Measurements from ENCODE around the gene TMEM179.

TMEM179 gene

DNA sequence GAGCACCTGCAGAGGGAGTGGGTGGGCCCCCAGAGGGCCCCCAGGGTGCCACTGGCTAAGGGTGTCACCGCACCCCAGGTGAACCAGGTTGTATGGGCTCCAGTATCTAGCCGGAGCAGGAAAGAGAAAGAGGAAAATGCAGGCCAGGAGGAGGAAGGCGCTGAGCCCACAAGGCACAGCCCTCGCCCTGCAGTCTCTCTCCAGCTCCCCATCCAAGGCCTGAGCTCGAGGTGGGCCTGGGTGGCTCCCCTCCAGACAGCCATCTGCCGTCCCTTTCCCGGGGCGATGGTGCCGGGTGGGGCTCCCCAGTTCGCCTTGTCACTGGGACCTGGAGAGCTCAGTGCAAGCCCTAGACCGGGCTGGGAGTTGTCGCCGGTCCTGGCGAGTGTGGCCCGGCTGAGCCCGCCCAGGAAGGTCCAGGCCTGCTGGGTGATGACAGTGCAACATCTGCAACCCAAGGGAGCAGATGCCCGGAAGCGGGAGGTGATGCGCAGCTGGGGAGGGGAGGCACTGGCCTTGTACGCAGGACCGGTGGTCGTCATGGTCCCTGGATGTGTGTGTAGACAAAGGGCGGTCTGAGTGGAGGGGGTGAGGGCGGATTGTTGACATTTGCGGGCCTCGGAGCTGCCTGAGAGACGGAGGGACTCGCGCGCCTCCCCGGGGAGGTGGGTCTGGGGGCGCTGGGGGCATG lies 716 bp downstream of the TMEM179 start:
- Histone ChIP-seq H3K4me3 (ENCODE audit: low read length) (peak overlapping the region; percentile 61), H3K9me3 (ENCODE audit: insufficient read depth, low read depth, low read length) (no peaks in the 10 kb centered on the region), H3K4me1 (ENCODE audit: insufficient read depth, low read length) (no peaks in the 10 kb centered on the region), H3K9ac (ENCODE audit: low read depth, low read length) (no peak overlapping the region), H3K27me3 (ENCODE audit: insufficient read depth, low read length) (peaks cover 39% of the 10 kb centered on the region), H3K36me3 (ENCODE audit: insufficient read depth, low read depth, low read length) (no peaks in the 10 kb centered on the region), H3K27ac (ENCODE audit: low read length) (no peak overlapping the region)

DNA sequence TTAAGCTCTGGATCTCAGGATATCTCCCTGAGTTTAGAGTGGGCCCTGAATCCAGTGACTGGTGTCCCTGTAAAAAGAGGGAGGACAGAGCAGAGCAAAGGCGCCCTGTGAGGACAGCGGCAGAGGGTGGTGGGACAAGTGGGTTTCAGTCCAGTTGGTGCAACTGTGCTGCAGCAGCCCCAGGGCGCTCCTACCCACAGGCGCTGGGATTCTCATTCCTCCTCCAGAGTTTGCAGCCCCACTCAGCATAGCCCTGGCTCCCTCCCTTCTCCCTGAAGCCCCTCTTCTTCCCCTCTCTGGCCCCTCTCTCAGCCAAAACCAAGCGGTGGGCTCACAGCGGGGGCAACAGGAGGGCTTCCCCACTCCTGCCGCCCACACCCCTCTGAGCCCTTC lies 1.6 kb downstream of the TMEM179 start:
- H3K9me3 ChIP-seq (ENCODE audit: insufficient read depth, low read depth, low read length), result no peaks in the 10 kb centered on the region
- no peaks in the 10 kb centered on the region for H3K4me1 ChIP-seq (ENCODE audit: insufficient read depth, low read length)
- H3K9ac ChIP-seq (ENCODE audit: low read depth, low read length), result no peak overlapping the region
- no peaks in the 10 kb centered on the region for H3K36me3 ChIP-seq (ENCODE audit: insufficient read depth, low read depth, low read length)
- H3K27ac ChIP-seq (ENCODE audit: low read length), result no peak overlapping the region
- no peak overlapping the region for H3K4me3 ChIP-seq (ENCODE audit: low read length)
- peaks cover 30% of the 10 kb centered on the region for H3K27me3 ChIP-seq (ENCODE audit: insufficient read depth, low read length)

DNA sequence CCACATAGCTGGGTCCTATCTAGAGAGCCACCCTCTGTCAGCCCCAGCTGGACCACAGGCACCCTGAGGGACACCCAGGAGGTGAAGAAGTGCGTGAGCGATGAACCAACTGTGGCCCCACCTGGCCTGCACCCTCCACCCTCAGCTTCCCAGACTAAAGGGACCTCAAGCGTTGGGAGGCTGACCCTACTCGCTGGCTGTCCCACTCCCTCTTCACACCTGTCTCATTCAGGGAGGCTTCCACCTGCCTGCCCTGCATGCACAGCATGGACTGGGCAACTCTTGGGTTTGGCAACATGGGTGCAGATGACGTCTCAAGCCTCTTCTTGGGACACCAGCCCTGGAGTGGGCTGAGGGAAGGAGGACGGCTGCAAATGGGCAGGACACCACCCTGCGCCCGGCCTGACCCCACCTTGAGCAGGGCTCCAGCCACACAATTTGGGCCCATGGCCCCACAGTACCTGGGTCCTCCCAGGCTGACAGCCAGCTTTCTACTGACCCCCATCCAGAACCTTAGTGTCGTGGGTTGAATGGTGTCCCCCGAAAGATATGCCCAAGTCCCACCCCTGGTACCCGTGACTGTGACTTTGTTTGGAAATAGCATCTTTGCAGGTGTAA lies 2.1 kb downstream of the TMEM179 start:
- H3K9ac ChIP-seq (ENCODE audit: low read depth, low read length), result no peak overlapping the region
- H3K4me3 ChIP-seq (ENCODE audit: low read length), result no peak overlapping the region
- peaks cover 30% of the 10 kb centered on the region for H3K27me3 ChIP-seq (ENCODE audit: insufficient read depth, low read length)
- no peak overlapping the region for H3K27ac ChIP-seq (ENCODE audit: low read length)
- H3K36me3 ChIP-seq (ENCODE audit: insufficient read depth, low read depth, low read length), result no peaks in the 10 kb centered on the region
- no peaks in the 10 kb centered on the region for H3K9me3 ChIP-seq (ENCODE audit: insufficient read depth, low read depth, low read length)
- no peaks in the 10 kb centered on the region for H3K4me1 ChIP-seq (ENCODE audit: insufficient read depth, low read length)

DNA sequence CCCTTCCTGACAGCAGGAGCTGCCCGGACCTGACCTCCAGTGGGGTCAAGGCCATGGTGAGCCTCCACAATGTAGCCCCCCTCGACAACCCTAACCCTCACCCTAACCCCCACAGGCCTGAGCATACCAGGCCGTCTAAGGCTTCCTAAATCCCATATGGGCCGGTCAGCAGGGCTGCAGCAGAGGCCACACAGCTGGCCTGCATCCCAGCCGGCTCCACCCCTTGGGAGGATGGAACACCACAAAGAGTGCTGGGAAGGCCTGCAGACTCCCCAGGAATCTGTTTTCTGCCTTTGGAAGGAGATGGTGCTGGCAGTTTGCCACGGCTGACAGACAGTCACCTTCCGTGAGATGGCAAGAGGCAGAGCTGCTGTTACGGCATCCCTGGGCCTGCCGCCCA lies 2.8 kb downstream of the TMEM179 start:
- H3K9ac ChIP-seq (ENCODE audit: low read depth, low read length), result no peak overlapping the region
- H3K4me3 ChIP-seq (ENCODE audit: low read length), result no peak overlapping the region
- no peak overlapping the region for H3K27ac ChIP-seq (ENCODE audit: low read length)
- no peaks in the 10 kb centered on the region for H3K9me3 ChIP-seq (ENCODE audit: insufficient read depth, low read depth, low read length)
- peaks cover 30% of the 10 kb centered on the region for H3K27me3 ChIP-seq (ENCODE audit: insufficient read depth, low read length)
- H3K4me1 ChIP-seq (ENCODE audit: insufficient read depth, low read length), result no peaks in the 10 kb centered on the region
- no peaks in the 10 kb centered on the region for H3K36me3 ChIP-seq (ENCODE audit: insufficient read depth, low read depth, low read length)

DNA sequence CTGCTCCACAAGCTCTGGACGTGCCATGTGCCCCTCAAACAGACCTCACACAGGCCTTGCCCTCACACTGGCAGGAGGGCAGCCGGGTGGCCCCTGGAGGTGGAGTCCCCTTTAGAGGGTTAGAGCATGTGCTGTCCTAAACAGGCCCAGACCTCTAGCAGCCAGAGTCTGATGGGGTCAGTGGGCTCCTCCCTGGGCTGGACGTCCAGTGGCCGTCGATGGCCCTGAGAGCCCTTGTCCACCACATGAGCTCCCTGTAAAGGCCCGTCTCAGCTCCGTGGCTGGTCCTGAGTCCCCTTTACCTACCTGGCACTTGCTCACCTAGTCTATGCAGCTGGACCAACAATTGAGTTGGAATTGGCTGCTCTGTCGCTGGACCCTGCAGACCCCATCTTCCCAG lies 3.8 kb downstream of the TMEM179 start:
- Histone ChIP-seq H3K4me1 (ENCODE audit: insufficient read depth, low read length) (no peaks in the 10 kb centered on the region), H3K27ac (ENCODE audit: low read length) (no peak overlapping the region), H3K9ac (ENCODE audit: low read depth, low read length) (no peak overlapping the region), H3K4me3 (ENCODE audit: low read length) (no peak overlapping the region), H3K9me3 (ENCODE audit: insufficient read depth, low read depth, low read length) (no peaks in the 10 kb centered on the region), H3K27me3 (ENCODE audit: insufficient read depth, low read length) (peaks cover 23% of the 10 kb centered on the region), H3K36me3 (ENCODE audit: insufficient read depth, low read depth, low read length) (no peaks in the 10 kb centered on the region)

DNA sequence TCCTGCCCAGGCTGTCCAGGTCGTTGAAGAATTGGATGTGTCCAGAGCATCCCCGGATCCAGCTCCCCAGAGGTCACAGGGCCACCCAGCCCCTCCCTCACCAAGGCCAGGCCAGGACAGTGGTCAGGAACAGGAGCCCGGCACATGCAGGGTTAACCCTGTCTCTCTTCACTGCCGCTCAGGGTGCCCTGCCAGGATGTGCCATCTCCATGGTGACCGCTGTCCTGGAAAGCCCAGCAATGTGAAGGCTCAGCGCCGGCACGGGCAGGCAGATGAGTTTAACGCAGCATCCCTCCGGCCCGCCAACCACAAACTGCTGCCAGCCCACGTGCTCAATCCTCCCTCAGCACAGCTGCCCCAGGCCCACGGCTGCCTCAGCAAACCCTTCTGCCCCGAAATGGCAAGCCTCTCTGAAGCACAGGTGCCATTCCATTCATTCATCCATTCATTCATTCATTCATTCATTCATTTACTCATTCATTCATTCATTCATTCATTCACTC lies 4.4 kb downstream of the TMEM179 start:
- H3K27me3 ChIP-seq (ENCODE audit: insufficient read depth, low read length), result peaks cover 16% of the 10 kb centered on the region
- H3K36me3 ChIP-seq (ENCODE audit: insufficient read depth, low read depth, low read length), result no peaks in the 10 kb centered on the region
- H3K4me3 ChIP-seq (ENCODE audit: low read length), result no peak overlapping the region
- H3K27ac ChIP-seq (ENCODE audit: low read length), result no peak overlapping the region
- no peak overlapping the region for H3K9ac ChIP-seq (ENCODE audit: low read depth, low read length)
- H3K9me3 ChIP-seq (ENCODE audit: insufficient read depth, low read depth, low read length), result no peaks in the 10 kb centered on the region
- H3K4me1 ChIP-seq (ENCODE audit: insufficient read depth, low read length), result no peaks in the 10 kb centered on the region

DNA sequence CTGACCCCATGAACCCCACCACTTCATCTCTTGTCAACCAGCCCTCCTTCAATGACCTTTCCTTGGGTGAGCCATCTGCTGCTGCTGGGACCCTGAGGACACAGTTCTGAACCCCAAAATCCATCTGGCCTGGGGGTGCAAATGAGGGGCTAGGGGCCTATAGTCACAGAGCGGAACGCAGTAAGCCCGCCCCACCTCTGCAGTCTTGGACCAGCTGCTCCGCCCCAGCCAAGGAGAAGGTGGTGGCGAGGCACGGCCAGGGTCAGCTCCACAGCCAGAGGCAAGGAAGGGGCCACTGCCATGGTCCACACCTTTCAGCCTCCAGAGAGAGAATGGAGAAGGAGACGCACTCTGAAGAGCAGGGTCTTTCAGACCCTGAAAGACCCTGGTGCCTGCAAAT lies 5.1 kb downstream of the TMEM179 start:
- no peaks in the 10 kb centered on the region for H3K9me3 ChIP-seq (ENCODE audit: insufficient read depth, low read depth, low read length)
- H3K4me3 ChIP-seq (ENCODE audit: low read length), result no peak overlapping the region
- H3K27me3 ChIP-seq (ENCODE audit: insufficient read depth, low read length), result peaks cover 10% of the 10 kb centered on the region
- H3K36me3 ChIP-seq (ENCODE audit: insufficient read depth, low read depth, low read length), result no peaks in the 10 kb centered on the region
- H3K4me1 ChIP-seq (ENCODE audit: insufficient read depth, low read length), result no peaks in the 10 kb centered on the region
- no peak overlapping the region for H3K9ac ChIP-seq (ENCODE audit: low read depth, low read length)
- no peak overlapping the region for H3K27ac ChIP-seq (ENCODE audit: low read length)

DNA sequence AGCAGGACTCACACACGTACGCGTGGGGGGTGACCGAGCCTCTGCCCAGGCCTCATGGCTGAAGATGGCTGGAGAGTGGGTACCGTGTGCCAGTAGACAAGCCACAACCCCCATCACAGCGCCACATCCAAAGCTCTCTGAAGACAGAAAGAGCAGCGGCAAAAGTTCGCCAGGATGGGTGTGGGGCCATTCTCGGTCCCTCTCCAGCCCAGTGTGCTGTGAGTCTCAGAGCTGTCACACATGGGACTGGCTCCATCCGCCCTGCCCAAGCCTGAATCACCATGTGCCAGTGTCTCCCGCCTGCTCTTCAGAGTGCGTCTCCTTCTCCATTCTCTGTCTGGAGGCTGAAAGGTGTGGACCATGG lies 5.7 kb downstream of the TMEM179 start:
- H3K4me3 ChIP-seq (ENCODE audit: low read length), result no peak overlapping the region
- no peaks in the 10 kb centered on the region for H3K4me1 ChIP-seq (ENCODE audit: insufficient read depth, low read length)
- H3K36me3 ChIP-seq (ENCODE audit: insufficient read depth, low read depth, low read length), result no peaks in the 10 kb centered on the region
- peaks cover 4% of the 10 kb centered on the region for H3K27me3 ChIP-seq (ENCODE audit: insufficient read depth, low read length)
- no peaks in the 10 kb centered on the region for H3K9me3 ChIP-seq (ENCODE audit: insufficient read depth, low read depth, low read length)
- H3K27ac ChIP-seq (ENCODE audit: low read length), result no peak overlapping the region
- no peak overlapping the region for H3K9ac ChIP-seq (ENCODE audit: low read depth, low read length)

DNA sequence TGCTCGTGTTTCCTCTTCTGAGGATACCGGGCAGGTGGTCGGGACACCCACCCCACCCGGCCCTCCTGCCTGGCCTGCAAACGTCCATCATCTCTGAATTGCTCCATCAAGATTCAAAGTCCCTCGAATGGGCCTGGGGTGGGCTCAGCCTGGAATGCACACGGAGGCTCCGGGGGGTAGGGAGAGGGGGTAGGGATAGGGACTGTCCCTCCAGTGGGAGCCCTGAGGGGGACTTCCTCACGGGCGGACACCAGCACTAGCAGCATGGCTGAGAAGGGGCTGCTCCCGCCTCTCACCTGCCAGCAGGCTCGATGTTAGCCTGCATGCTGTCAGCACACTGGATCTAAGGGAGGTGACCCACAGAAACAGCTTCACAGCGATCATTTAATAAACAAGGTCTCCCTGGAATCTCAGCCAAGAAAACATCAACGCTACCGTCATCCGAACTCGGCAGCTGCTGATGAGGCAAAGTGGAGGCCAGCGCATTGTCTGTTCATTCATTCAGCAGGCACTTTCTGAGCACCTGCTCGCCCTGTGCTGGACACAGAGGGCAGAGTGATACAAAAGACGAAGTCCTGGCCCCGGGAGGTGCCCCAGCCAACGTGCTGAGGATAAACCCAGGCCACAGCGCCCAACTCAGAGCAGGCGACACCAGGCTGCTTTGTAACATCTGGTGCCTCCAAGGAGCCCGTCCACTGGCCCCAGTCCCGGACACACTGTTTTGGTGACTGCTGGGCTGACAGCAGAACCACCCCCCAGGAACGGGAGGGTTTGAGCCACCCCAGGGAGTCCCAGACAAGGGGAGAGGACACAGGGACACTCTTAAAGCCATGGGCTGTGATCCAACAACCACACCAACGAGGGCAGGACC lies 6.3 kb downstream of the TMEM179 start:
- H3K4me3 ChIP-seq (ENCODE audit: low read length), result no peak overlapping the region

DNA sequence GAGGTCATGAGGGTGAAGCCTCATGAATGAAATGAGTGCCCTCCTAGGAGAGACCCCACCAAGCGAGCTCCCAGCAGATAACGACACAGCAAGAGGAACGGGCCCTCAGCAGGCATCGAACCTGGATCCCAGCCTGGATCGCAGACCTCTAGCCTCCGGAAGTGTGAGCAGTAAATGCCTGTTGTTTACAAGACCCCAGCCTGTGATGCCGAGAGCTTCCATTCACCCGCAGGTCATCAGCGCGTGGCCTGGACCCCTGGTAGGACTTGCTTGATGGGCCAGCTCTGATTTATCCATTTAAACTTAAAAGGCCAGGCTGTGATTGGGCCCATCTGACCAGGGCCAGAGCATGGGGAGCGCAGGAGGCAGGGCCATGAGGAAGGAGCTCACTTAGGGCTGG lies 7.0 kb downstream of the TMEM179 start:
- Histone ChIP-seq H3K9me3 (ENCODE audit: insufficient read depth, low read depth, low read length) (no peaks in the 10 kb centered on the region), H3K36me3 (ENCODE audit: insufficient read depth, low read depth, low read length) (no peaks in the 10 kb centered on the region), H3K9ac (ENCODE audit: low read depth, low read length) (no peak overlapping the region), H3K27me3 (ENCODE audit: insufficient read depth, low read length) (no peaks in the 10 kb centered on the region), H3K27ac (ENCODE audit: low read length) (no peak overlapping the region), H3K4me1 (ENCODE audit: insufficient read depth, low read length) (no peaks in the 10 kb centered on the region), H3K4me3 (ENCODE audit: low read length) (no peak overlapping the region)

More for the DNA sequence above, 6.3 kb downstream of the TMEM179 start:
- Histone ChIP-seq H3K9ac (ENCODE audit: low read depth, low read length) (no peak overlapping the region), H3K27me3 (ENCODE audit: insufficient read depth, low read length) (no peaks in the 10 kb centered on the region), H3K4me1 (ENCODE audit: insufficient read depth, low read length) (no peaks in the 10 kb centered on the region), H3K9me3 (ENCODE audit: insufficient read depth, low read depth, low read length) (no peaks in the 10 kb centered on the region), H3K27ac (ENCODE audit: low read length) (no peak overlapping the region), H3K36me3 (ENCODE audit: insufficient read depth, low read depth, low read length) (no peaks in the 10 kb centered on the region)

DNA sequence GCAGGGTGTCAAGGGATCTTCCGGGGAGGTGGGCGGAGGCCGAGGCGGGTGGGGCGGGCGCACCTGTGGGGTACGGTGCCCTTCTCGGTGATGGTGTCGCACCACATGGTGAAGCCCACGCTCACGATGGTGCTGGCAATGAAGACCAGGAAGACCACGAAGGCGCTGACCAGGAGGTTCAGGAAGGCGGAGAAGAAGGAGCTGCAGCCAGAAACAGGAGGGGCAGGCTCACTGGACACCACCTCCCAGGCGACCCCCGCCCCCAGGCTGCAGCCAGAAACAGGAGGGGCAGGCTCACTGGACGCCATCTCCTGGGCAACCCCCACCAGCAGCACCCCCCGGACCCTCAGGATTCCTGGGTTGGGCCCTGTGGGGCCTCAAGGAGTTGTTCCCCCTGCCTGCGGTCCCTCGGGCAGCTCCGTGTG lies 7.6 kb downstream of the TMEM179 start:
- Histone ChIP-seq H3K27me3 (ENCODE audit: insufficient read depth, low read length) (no peaks in the 10 kb centered on the region), H3K27ac (ENCODE audit: low read length) (no peak overlapping the region), H3K36me3 (ENCODE audit: insufficient read depth, low read depth, low read length) (no peaks in the 10 kb centered on the region), H3K9me3 (ENCODE audit: insufficient read depth, low read depth, low read length) (no peaks in the 10 kb centered on the region), H3K4me3 (ENCODE audit: low read length) (no peak overlapping the region), H3K4me1 (ENCODE audit: insufficient read depth, low read length) (no peaks in the 10 kb centered on the region), H3K9ac (ENCODE audit: low read depth, low read length) (no peak overlapping the region)
